ENCODE data around the gene KBTBD6. TPM values are rescaled to one million over a fixed set of nuclear protein-coding genes. Genes with fewer than 3 reads are reported as not detected.

KBTBD6 gene
- total and polyA plus RNA-seq, 10 of the 15 experiments (the other 5 are each of a cell fraction or from before 2014, with no cell fraction given) = 1.9 to 5.3 (median 3.8) TPM

GRCh38 chr13:41154042-41154441 is 21.4 kb upstream of the KBTBD6 start:
- in situ Hi-C loops (cut with MboI) = no loop called here
- RAD21 ChIA-PET (ENCODE audit: unreplicated experiment) = no interaction called here

GRCh38 chr13:41152005-41152404 is 19.4 kb upstream of the KBTBD6 start:
- RAD21 ChIA-PET (ENCODE audit: unreplicated experiment) = no interaction called here
- Histone ChIP-seq H4K20me1 (ENCODE audit: control insufficient read depth, insufficient read depth) (no peaks in the 10 kb centered on the region), H3K9ac (ENCODE audit: control insufficient read depth, insufficient read depth, low read length) (no peak overlapping the region), H3K4me3 (no peak overlapping the region), H3K9me3 (replicated peaks; ENCODE audit: control insufficient read depth, insufficient read depth, low read length) (peaks cover 15% of the 10 kb centered on the region), H3K36me3 (ENCODE audit: control insufficient read depth in 2 of 2, insufficient read depth in 2 of 2, low read length in 1 of 2) (no peaks in the 10 kb centered on the region), H3K4me1 (ENCODE audit: control insufficient read depth, insufficient read depth, low read length) (no peaks in the 10 kb centered on the region), H3K79me2 (ENCODE audit: control insufficient read depth, insufficient read depth, low read length) (no peaks in the 10 kb centered on the region), H3K4me2 (ENCODE audit: control insufficient read depth, insufficient read depth) (no peak overlapping the region), H2AFZ (ENCODE audit: control insufficient read depth, low read depth, low read length) (no peak overlapping the region), H3K27me3 (replicated peaks in 1 of 2; ENCODE audit: control insufficient read depth in 2 of 2, insufficient read depth in 2 of 2, low read length in 1 of 2) (no peaks in the 10 kb centered on the region), H3K27ac (ENCODE audit: control insufficient read depth, insufficient read depth) (no peak overlapping the region)
- SMC1A ChIA-PET (ENCODE audit: uncharacterized antibody, unreplicated experiment) = interaction anchor here (0.6 to 1.0 kb wide), 3 partner anchors 9 to 333 kb away, joined by 3 read pairs; no protein-coding TSS in a partner anchor
- ATAC-seq = no peak
- BruUV-seq (replicated peaks) = no TSS peak
- in situ Hi-C loops (cut with MboI) = no loop called here
- POLR2A ChIA-PET = no interaction called here
- 98% methylated on average over 3 of the region's 3 CpGs for WGBS (ENCODE audit: insufficient coverage, insufficient replicate concordance, low lambda C conversion rate, missing lambda C conversion rate)
- intact Hi-C loops (cut with micrococcal nuclease; ENCODE audit: unreplicated experiment) = no loop called here
- CTCF ChIA-PET = no interaction called here
- FAIRE-seq = no peak
- DNase-seq (ENCODE audit: low read depth, low spot score) = no peak
- TF ChIP-seq SMAD1 (IDR thresholded peaks at IDR 0.05; ENCODE audit: low read depth, partially characterized antibody) (no peak), CEBPZ (IDR thresholded peaks at IDR 0.05; ENCODE audit: low read depth, low read length) (no peak), USF1 (IDR thresholded peaks at IDR 0.05; ENCODE audit: borderline replicate concordance, extremely low read length, insufficient read depth, low read depth, low read length) (no peak), NR2F1 (conservative IDR thresholded peaks at IDR 0.05) (no peak), HDAC6 (IDR thresholded peaks at IDR 0.05; ENCODE audit: unreplicated experiment) (no peak), EED (IDR thresholded peaks at IDR 0.05; ENCODE audit: low read depth) (no peak), NRF1 (conservative IDR thresholded peaks at IDR 0.05; ENCODE audit: low read depth, low read length) (no peak), SREBF1 (IDR thresholded peaks at IDR 0.05; ENCODE audit: low read length) (no peak), SMARCA5 (IDR thresholded peaks at IDR 0.05) (no peak), ZNF384 (IDR thresholded peaks at IDR 0.05; ENCODE audit: borderline replicate concordance, low read depth, low read length) (no peak)

More at GRCh38 chr13:41154042-41154441, 21.4 kb upstream of the KBTBD6 start:
- ATAC-seq = no peak
- TF ChIP-seq SREBF2 (IDR thresholded peaks at IDR 0.05; ENCODE audit: low read length) (no peak), ETV6 (conservative IDR thresholded peaks at IDR 0.05 in 1 of 2, IDR thresholded peaks at IDR 0.05 in 1 of 2; ENCODE audit: borderline replicate concordance in 1 of 2, low read depth in 1 of 2) (no peak), IRF3 (IDR thresholded peaks at IDR 0.05) (no peak), MYB (IDR thresholded peaks at IDR 0.05; ENCODE audit: borderline replicate concordance, low read depth, low read length) (no peak)
- Histone ChIP-seq H4K20me1 (ENCODE audit: control insufficient read depth, insufficient read depth) (no peaks in the 10 kb centered on the region), H2AFZ (ENCODE audit: control insufficient read depth, low read depth, low read length) (no peak overlapping the region), H3K9me3 (replicated peaks; ENCODE audit: control insufficient read depth, insufficient read depth, low read length) (peaks cover 12% of the 10 kb centered on the region), H3K27ac (ENCODE audit: control insufficient read depth, insufficient read depth) (no peak overlapping the region), H3K4me2 (ENCODE audit: control insufficient read depth, insufficient read depth) (no peak overlapping the region), H3K4me3 (no peak overlapping the region), H3K9ac (ENCODE audit: control insufficient read depth, insufficient read depth, low read length) (no peak overlapping the region), H3K27me3 (replicated peaks in 1 of 2; ENCODE audit: control insufficient read depth in 2 of 2, insufficient read depth in 2 of 2, low read length in 1 of 2) (no peaks in the 10 kb centered on the region), H3K36me3 (ENCODE audit: control insufficient read depth in 2 of 2, insufficient read depth in 2 of 2, low read length in 1 of 2) (no peaks in the 10 kb centered on the region), H3K4me1 (ENCODE audit: control insufficient read depth, insufficient read depth, low read length) (no peaks in the 10 kb centered on the region), H3K79me2 (ENCODE audit: control insufficient read depth, insufficient read depth, low read length) (no peaks in the 10 kb centered on the region)
- no peak for FAIRE-seq
- DNase-seq (ENCODE audit: low read depth, low spot score) = no peak
- POLR2A ChIA-PET = no interaction called here
- SMC1A ChIA-PET (ENCODE audit: uncharacterized antibody, unreplicated experiment) = no interaction called here
- CTCF ChIA-PET = interaction anchor here (0.6 to 0.8 kb wide), 3 partner anchors 35 to 639 kb away, joined by 3 read pairs; no protein-coding TSS in a partner anchor
- no TSS peak for BruUV-seq (replicated peaks)
- intact Hi-C loops (cut with micrococcal nuclease; ENCODE audit: unreplicated experiment) = no loop called here

Measured in GM12878 (cell line).